NB4 (cell line): ENCODE results near the gene EDNRA.

Source experiments
- DNase-seq: peaks from one replicate; pipeline ENCODE4 v3.0.0; 2010; ENCODE audit warnings: low read depth
- H3K4me3 ChIP-seq: one replicate; pipeline ENCODE4 v1.5.1; 2011; ENCODE audit warnings: mild to moderate bottlenecking, low read depth, low read length, moderate library complexity
- MAX ChIP-seq: IDR thresholded peaks from 2 replicates; pipeline ENCODE4 v1.6.1; 2011; ENCODE audit warnings: low read depth, low read length
- MYC ChIP-seq: IDR thresholded peaks from 2 replicates; pipeline ENCODE4 v1.6.1; 2011; ENCODE audit warnings: low read depth, low read length
- POLR2A ChIP-seq: IDR thresholded peaks from 2 replicates; pipeline ENCODE4 v1.6.1; 2011; ENCODE audit warnings: mild to moderate bottlenecking; ENCODE audit not compliant: insufficient read length; ENCODE audit errors: extremely low read depth
- TF ChIP-seq, protein P1 (sequence below): IDR thresholded peaks from one replicate; pipeline ENCODE4 v1.5.1; 2012; ENCODE audit warnings: low read depth, low read length

The EDNRA gene

DNA sequence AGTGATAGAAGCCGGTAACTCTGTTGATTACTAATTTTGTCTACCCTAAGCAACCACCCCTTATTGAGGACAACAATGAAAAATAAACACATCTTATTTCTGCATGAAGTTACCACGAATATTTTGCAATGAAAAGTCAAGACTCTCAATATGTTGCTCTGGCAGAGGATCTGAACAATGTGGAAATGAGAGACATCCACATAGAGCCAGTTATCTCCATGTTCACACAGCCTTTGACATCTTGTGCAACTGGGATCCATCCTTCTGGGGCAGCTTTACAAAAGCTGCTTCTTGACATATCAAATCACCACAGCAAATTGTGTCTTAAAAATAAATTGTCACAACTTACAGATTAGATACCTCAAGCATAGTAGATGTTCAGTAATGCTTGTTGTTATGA lies 10.2 kb downstream of the EDNRA start:
- DNase-seq, result no peak
- TF ChIP-seq POLR2A (no peak), MAX (no peak), MYC (no peak)
- TF ChIP-seq, protein P1, sequence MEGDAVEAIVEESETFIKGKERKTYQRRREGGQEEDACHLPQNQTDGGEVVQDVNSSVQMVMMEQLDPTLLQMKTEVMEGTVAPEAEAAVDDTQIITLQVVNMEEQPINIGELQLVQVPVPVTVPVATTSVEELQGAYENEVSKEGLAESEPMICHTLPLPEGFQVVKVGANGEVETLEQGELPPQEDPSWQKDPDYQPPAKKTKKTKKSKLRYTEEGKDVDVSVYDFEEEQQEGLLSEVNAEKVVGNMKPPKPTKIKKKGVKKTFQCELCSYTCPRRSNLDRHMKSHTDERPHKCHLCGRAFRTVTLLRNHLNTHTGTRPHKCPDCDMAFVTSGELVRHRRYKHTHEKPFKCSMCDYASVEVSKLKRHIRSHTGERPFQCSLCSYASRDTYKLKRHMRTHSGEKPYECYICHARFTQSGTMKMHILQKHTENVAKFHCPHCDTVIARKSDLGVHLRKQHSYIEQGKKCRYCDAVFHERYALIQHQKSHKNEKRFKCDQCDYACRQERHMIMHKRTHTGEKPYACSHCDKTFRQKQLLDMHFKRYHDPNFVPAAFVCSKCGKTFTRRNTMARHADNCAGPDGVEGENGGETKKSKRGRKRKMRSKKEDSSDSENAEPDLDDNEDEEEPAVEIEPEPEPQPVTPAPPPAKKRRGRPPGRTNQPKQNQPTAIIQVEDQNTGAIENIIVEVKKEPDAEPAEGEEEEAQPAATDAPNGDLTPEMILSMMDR, result no peak
- no peak overlapping the region for H3K4me3 ChIP-seq

DNA sequence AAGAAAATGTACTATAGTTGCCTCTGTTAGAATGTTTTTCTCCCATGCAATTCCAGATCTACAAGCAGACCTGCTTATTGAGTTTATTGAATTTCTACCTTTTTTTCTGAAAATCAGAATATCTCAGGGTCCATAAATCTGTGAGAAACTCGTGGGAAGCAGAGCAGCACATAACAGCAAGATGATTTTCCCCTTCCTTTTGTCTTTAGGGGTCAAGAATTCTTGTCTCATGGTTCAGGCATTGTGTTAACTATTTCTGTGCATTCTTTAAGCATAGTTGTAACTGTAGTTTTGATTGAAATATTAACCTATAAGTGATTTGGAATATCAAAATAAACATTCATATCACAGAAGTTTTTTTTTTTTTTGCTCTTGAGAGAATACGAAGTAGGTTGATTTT lies 11.4 kb downstream of the EDNRA start:
- no peak for TF ChIP-seq MYC
- no peak for TF ChIP-seq POLR2A
- no peak for TF ChIP-seq MAX
- TF ChIP-seq, protein P1, result no peak
- no peak for DNase-seq

DNA sequence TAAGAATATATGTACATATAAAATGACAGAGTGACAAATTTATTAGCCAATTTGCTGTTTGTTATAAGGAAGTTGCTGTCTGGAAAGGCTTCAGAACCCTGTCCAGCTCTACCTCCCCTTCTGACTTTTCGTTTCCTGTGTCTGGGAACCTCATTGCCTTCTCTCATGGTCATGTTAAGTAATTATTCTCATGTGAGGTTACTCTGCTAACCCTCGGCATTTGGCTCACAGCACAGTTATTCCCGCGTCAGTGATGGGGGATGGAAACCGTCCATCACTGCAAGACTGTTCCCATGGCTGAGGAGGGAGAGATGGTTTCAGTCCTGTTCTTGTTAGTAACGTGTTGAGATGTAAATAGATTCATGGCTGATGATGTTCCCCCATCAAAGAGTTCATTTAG lies 11.9 kb downstream of the EDNRA start:
- no peak for DNase-seq
- TF ChIP-seq, protein P1, result no peak
- TF ChIP-seq MYC (no peak), MAX (no peak), POLR2A (no peak)
- no peak overlapping the region for H3K4me3 ChIP-seq

More for the DNA sequence above, 11.4 kb downstream of the EDNRA start:
- H3K4me3 ChIP-seq, result no peak overlapping the region

GRCh38 chr4:147493307-147493706 lies 12.4 kb downstream of the EDNRA start:
- no peak for DNase-seq
- H3K4me3 ChIP-seq, result no peak overlapping the region
- TF ChIP-seq, protein P1, result no peak
- TF ChIP-seq POLR2A (no peak), MYC (no peak), MAX (no peak)

GRCh38 chr4:147494301-147494700 lies 13.4 kb downstream of the EDNRA start:
- DNase-seq, result no peak
- H3K4me3 ChIP-seq, result no peak overlapping the region
- TF ChIP-seq MAX, result no peak
- no peak for TF ChIP-seq MYC
- TF ChIP-seq POLR2A, result no peak
- TF ChIP-seq, protein P1, result no peak

GRCh38 chr4:147496500-147496899 lies 15.6 kb downstream of the EDNRA start:
- no peak overlapping the region for H3K4me3 ChIP-seq
- TF ChIP-seq MYC (no peak), POLR2A (no peak), MAX (no peak)
- TF ChIP-seq, protein P1, result no peak
- no peak for DNase-seq
